ENCODE measurements around the gene SORL1. TPM values are rescaled to one million over a fixed set of nuclear protein-coding genes. Genes with fewer than 3 reads are reported as not detected.

SORL1 gene
- total and polyA plus RNA-seq, 2 of the 13 experiments (the other 11 are each of a cell fraction or from before 2014, with no cell fraction given), result 21.3 to 148 TPM

- TF ChIP-seq, protein P1, sequence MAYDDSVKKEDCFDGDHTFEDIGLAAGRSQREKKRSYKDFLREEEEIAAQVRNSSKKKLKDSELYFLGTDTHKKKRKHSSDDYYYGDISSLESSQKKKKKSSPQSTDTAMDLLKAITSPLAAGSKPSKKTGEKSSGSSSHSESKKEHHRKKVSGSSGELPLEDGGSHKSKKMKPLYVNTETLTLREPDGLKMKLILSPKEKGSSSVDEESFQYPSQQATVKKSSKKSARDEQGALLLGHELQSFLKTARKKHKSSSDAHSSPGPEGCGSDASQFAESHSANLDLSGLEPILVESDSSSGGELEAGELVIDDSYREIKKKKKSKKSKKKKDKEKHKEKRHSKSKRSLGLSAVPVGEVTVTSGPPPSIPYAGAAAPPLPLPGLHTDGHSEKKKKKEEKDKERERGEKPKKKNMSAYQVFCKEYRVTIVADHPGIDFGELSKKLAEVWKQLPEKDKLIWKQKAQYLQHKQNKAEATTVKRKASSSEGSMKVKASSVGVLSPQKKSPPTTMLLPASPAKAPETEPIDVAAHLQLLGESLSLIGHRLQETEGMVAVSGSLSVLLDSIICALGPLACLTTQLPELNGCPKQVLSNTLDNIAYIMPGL (CRISPR knock-in tag; IDR thresholded peaks at IDR 0.05; ENCODE audit: borderline replicate concordance in 1 of 2, low read depth in 1 of 2), result peak; percentile 94 to 95
- no peak for TF ChIP-seq PHF5A (CRISPR knock-in tag; IDR thresholded peaks at IDR 0.05; ENCODE audit: low read depth, unreplicated experiment)
- TF ChIP-seq ZNF354B (CRISPR knock-in tag; IDR thresholded peaks at IDR 0.05), result no peak
- no peak for TF ChIP-seq CHCHD3 (CRISPR knock-in tag; IDR thresholded peaks at IDR 0.05)
- no peak for TF ChIP-seq ZNF782 (CRISPR knock-in tag; IDR thresholded peaks at IDR 0.05; ENCODE audit: borderline replicate concordance)
- TF ChIP-seq, protein P2, sequence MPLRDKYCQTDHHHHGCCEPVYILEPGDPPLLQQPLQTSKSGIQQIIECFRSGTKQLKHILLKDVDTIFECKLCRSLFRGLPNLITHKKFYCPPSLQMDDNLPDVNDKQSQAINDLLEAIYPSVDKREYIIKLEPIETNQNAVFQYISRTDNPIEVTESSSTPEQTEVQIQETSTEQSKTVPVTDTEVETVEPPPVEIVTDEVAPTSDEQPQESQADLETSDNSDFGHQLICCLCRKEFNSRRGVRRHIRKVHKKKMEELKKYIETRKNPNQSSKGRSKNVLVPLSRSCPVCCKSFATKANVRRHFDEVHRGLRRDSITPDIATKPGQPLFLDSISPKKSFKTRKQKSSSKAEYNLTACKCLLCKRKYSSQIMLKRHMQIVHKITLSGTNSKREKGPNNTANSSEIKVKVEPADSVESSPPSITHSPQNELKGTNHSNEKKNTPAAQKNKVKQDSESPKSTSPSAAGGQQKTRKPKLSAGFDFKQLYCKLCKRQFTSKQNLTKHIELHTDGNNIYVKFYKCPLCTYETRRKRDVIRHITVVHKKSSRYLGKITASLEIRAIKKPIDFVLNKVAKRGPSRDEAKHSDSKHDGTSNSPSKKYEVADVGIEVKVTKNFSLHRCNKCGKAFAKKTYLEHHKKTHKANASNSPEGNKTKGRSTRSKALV (CRISPR knock-in tag; IDR thresholded peaks at IDR 0.05), result peak; percentile 51; the same call in 1 of the 2 replicates
- TF ChIP-seq PRDM4 (CRISPR knock-in tag; IDR thresholded peaks at IDR 0.05; ENCODE audit: borderline replicate concordance), result no peak
- no peak; the same call in 1 of the 2 replicates for TF ChIP-seq ZNF672 (CRISPR knock-in tag; IDR thresholded peaks at IDR 0.05)
- no peak for TF ChIP-seq TARDBP (CRISPR knock-in tag; IDR thresholded peaks at IDR 0.05)
- TF ChIP-seq BORCS8-MEF2B (CRISPR knock-in tag; IDR thresholded peaks at IDR 0.05), result no peak
- TF ChIP-seq ZSCAN29 (CRISPR knock-in tag; conservative IDR thresholded peaks at IDR 0.05), result 0 out of 2 replicates have a peak, but pooled peaks have one; percentile 18
- no peak for TF ChIP-seq JUNB (CRISPR knock-in tag; IDR thresholded peaks at IDR 0.05; ENCODE audit: borderline replicate concordance)
- TF ChIP-seq ZNF333 (CRISPR knock-in tag; IDR thresholded peaks at IDR 0.05; ENCODE audit: borderline replicate concordance), result no peak; the same call in 1 of the 2 replicates
- TF ChIP-seq, protein P3, sequence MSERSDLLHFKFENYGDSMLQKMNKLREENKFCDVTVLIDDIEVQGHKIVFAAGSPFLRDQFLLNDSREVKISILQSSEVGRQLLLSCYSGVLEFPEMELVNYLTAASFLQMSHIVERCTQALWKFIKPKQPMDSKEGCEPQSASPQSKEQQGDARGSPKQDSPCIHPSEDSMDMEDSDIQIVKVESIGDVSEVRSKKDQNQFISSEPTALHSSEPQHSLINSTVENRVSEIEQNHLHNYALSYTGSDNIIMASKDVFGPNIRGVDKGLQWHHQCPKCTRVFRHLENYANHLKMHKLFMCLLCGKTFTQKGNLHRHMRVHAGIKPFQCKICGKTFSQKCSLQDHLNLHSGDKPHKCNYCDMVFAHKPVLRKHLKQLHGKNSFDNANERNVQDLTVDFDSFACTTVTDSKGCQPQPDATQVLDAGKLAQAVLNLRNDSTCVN (CRISPR knock-in tag; IDR thresholded peaks at IDR 0.05; ENCODE audit: borderline replicate concordance), result no peak
- peak; percentile 34; the same call in 1 of the 2 replicates for TF ChIP-seq ATF7-NPFF (CRISPR knock-in tag; IDR thresholded peaks at IDR 0.05; ENCODE audit: low read depth)
- peak; percentile 68 for TF ChIP-seq ZNF564 (CRISPR knock-in tag; IDR thresholded peaks at IDR 0.05)
- TF ChIP-seq, protein P4, sequence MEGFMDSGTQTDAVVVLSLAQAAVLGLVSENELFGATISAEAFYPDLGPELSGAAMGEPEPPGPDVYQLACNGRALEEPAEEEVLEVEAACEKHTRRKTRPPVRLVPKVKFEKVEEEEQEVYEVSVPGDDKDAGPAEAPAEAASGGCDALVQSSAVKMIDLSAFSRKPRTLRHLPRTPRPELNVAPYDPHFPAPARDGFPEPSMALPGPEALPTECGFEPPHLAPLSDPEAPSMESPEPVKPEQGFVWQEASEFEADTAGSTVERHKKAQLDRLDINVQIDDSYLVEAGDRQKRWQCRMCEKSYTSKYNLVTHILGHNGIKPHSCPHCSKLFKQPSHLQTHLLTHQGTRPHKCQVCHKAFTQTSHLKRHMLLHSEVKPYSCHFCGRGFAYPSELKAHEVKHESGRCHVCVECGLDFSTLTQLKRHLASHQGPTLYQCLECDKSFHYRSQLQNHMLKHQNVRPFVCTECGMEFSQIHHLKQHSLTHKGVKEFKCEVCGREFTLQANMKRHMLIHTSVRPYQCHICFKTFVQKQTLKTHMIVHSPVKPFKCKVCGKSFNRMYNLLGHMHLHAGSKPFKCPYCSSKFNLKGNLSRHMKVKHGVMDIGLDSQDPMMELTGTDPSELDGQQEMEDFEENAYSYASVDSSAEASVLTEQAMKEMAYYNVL (CRISPR knock-in tag; IDR thresholded peaks at IDR 0.05; ENCODE audit: borderline replicate concordance), result no peak
- TF ChIP-seq ZBTB20 (CRISPR knock-in tag; IDR thresholded peaks at IDR 0.05; ENCODE audit: borderline replicate concordance, low read depth), result no peak
Observed at GRCh38 chr11:121451986-121452608, at the start of gene SORL1 (continued).

All from HepG2 (cell line).